Activated CD8-positive, alpha-beta memory T cell treated with anti-CD3 and anti-CD28 coated beads for 1 hour (primary cell): ENCODE measurements around the gene STAT3.
"Not testable (repeated sequence)": the region's sequence is repeated elsewhere in the genome, so short reads cannot be mapped to it uniquely, and the experiment has no call there.

Experiments
- DNase-seq, 2 donors: peaks; one replicate each; pipeline ENCODE4 v3.0.0-alpha.2; 2020; ENCODE audit warnings: low read depth in 1 of 2; ENCODE audit errors: extremely low read depth in 1 of 2

Gene STAT3

GRCh38 chr17:42386777-42387657 lies 1.2 kb downstream of the STAT3 start:
- no peak for DNase-seq

GRCh38 chr17:42381898-42382297 lies 6.3 kb downstream of the STAT3 start:
- no peak for DNase-seq

GRCh38 chr17:42380935-42381334 lies 7.3 kb downstream of the STAT3 start:
- DNase-seq, result no peak

- DNase-seq, result no peak
Measured at GRCh38 chr17:42378959-42379594, 9.2 kb downstream of the STAT3 start.

GRCh38 chr17:42378359-42378958 lies 9.8 kb downstream of the STAT3 start:
- no peak for DNase-seq

GRCh38 chr17:42373896-42374295 lies 14.3 kb downstream of the STAT3 start:
- DNase-seq, result no peak

GRCh38 chr17:42372142-42372541 lies 16.1 kb downstream of the STAT3 start:
- no peak for DNase-seq

GRCh38 chr17:42368797-42369561 lies 19.3 kb downstream of the STAT3 start:
- not testable (repeated sequence) for DNase-seq

GRCh38 chr17:42368310-42368709 lies 19.9 kb downstream of the STAT3 start:
- not testable (repeated sequence) for DNase-seq

- not testable (repeated sequence) for DNase-seq
Measured at GRCh38 chr17:42366176-42367023, 21.8 kb downstream of the STAT3 start.

GRCh38 chr17:42365136-42365535 lies 23.1 kb downstream of the STAT3 start:
- DNase-seq, result no peak

- no peak for DNase-seq
Measured at GRCh38 chr17:42363767-42364585, 24.3 kb downstream of the STAT3 start.

GRCh38 chr17:42363231-42363630 lies 25.0 kb downstream of the STAT3 start:
- DNase-seq, result no peak

- no peak for DNase-seq
Measured at GRCh38 chr17:42362245-42362961, 25.8 kb downstream of the STAT3 start.

- no peak for DNase-seq
Measured at GRCh38 chr17:42361781-42362186, 26.5 kb downstream of the STAT3 start.

GRCh38 chr17:42360388-42360787 lies 27.9 kb downstream of the STAT3 start:
- DNase-seq, result not testable (repeated sequence)

- no peak for DNase-seq
Measured at GRCh38 chr17:42359133-42359532, 29.1 kb downstream of the STAT3 start.

GRCh38 chr17:42358434-42358833 lies 29.8 kb downstream of the STAT3 start:
- no peak for DNase-seq
